OCI-LY7 (cell line): ENCODE results near the gene MPZL2. TPM values are rescaled to one million over a fixed set of nuclear protein-coding genes. Genes with fewer than 3 reads are reported as not detected.

ENCODE experiments used
- BruUV-seq: library from RNA; stranded (reverse); fragments of 400-500 nt; replicated peaks from 2 replicates; lab custom pipeline; 2021; lab: Mats Ljungman, UMichigan
- CTCF ChIA-PET: fragments of 300-600 bp; sonication (Branson Sonifier 250); formaldehyde crosslinking; loops from one replicate; lab custom pipeline; 2022; ENCODE audit warnings: antibody characterized with exemption; ENCODE audit not compliant: unreplicated experiment; lab: Charles Lee
- POLR2A ChIA-PET: fragments of 300-600 bp; sonication (Branson Sonifier 250); formaldehyde crosslinking; loops from one replicate; lab custom pipeline; 2022; ENCODE audit warnings: antibody characterized with exemption; lab: Charles Lee
- DNase-seq: peaks from one replicate; pipeline ENCODE4 v3.0.0-alpha.2; 2015; ENCODE audit warnings: low spot score
- H2AFZ ChIP-seq: fragments of 200-600 bp; sonication (generic), shearing (Covaris generic); 2 replicates; pipeline ENCODE4 v1.6.1; 2014; ENCODE audit warnings: mild to moderate bottlenecking, antibody characterized with exemption, low read length, moderate library complexity
- H3K27ac ChIP-seq: fragments of 200-600 bp; sonication (generic); 2 replicates; pipeline ENCODE4 v1.5.1; 2014; ENCODE audit warnings: mixed run types, low read depth, mild to moderate bottlenecking, moderate library complexity, low read length, inconsistent platforms; ENCODE audit not compliant: poor library complexity, severe bottlenecking
- H3K36me3 ChIP-seq: fragments of 200-600 bp; sonication (generic); 2 replicates; pipeline ENCODE4 v1.6.1; 2014; ENCODE audit warnings: mild to moderate bottlenecking, antibody characterized with exemption, low read length, moderate library complexity, mixed read lengths; ENCODE audit not compliant: insufficient read depth
- H3K4me1 ChIP-seq: fragments of 200-600 bp; sonication (generic); 2 replicates; pipeline ENCODE4 v1.5.1; 2014; ENCODE audit warnings: mild to moderate bottlenecking, low read length; ENCODE audit not compliant: insufficient read depth, poor library complexity, severe bottlenecking
- H3K4me2 ChIP-seq: fragments of 200-600 bp; sonication (generic); 2 replicates; pipeline ENCODE4 v1.6.1; 2014; ENCODE audit warnings: mild to moderate bottlenecking, low read length
- H3K4me3 ChIP-seq: fragments of 200-600 bp; sonication (generic); 2 replicates; pipeline ENCODE4 v1.5.1; 2014; ENCODE audit warnings: mild to moderate bottlenecking, low read depth, low read length; ENCODE audit not compliant: poor library complexity, severe bottlenecking
- H3K79me2 ChIP-seq: fragments of 200-600 bp; sonication (generic); 2 replicates; pipeline ENCODE4 v1.6.1; 2016; ENCODE audit warnings: low read depth, mild to moderate bottlenecking, low read length, moderate library complexity, mixed read lengths; ENCODE audit not compliant: insufficient read depth
- H3K9me2 ChIP-seq: fragments of 200-600 bp; sonication (generic); 2 replicates; pipeline ENCODE4 v1.6.1; 2016; ENCODE audit warnings: mild to moderate bottlenecking, low read length, mixed read lengths; ENCODE audit not compliant: insufficient read depth
- H3K9me3 ChIP-seq: fragments of 200-600 bp; sonication (generic); 2 replicates; pipeline ENCODE4 v1.6.1; 2014; ENCODE audit warnings: mild to moderate bottlenecking, mixed run types, low read length, mixed read lengths
- H4K20me1 ChIP-seq: fragments of 200-600 bp; sonication (generic); 2 replicates; pipeline ENCODE4 v1.6.1; 2014; ENCODE audit warnings: mild to moderate bottlenecking, antibody characterized with exemption, low read length, moderate library complexity, mixed read lengths; ENCODE audit not compliant: insufficient read depth
- EZH2phosphoT487 ChIP-seq: fragments of 200-600 bp; sonication (generic); IDR thresholded peaks from 2 replicates; pipeline ENCODE4 v1.6.1; 2018; ENCODE audit warnings: low read depth, borderline replicate concordance, mild to moderate bottlenecking, mixed run types, antibody characterized with exemption, low read length, moderate library complexity, mixed read lengths
- intact Hi-C: fragments of 100-400 bp; cut with micrococcal nuclease; formaldehyde crosslinking; loops from one replicate; pipeline ENCODE4 v1.10.0; 2022; ENCODE audit not compliant: unreplicated experiment
- total RNA-seq, 2 experiments: library from RNA; depleted of rRNA in 1 of 2; stranded (reverse); fragments of >200 nt in 1 of 2; shearing (Covaris generic) in 1 of 2; gene quantifications; 2 replicates each; pipeline ENCODE4 v1.2.3, GENCODE V29; 2014 to 2022
- TF ChIP-seq, protein P1 (sequence below): fragments of 200-600 bp; sonication (generic); conservative IDR thresholded peaks from 2 replicates; pipeline ENCODE4 v1.5.1; 2014; ENCODE audit warnings: mild to moderate bottlenecking, antibody characterized with exemption, low read length, moderate library complexity, mixed read lengths

Gene MPZL2
- total RNA-seq, 2 experiments from 2014 or later = not detected

DNA sequence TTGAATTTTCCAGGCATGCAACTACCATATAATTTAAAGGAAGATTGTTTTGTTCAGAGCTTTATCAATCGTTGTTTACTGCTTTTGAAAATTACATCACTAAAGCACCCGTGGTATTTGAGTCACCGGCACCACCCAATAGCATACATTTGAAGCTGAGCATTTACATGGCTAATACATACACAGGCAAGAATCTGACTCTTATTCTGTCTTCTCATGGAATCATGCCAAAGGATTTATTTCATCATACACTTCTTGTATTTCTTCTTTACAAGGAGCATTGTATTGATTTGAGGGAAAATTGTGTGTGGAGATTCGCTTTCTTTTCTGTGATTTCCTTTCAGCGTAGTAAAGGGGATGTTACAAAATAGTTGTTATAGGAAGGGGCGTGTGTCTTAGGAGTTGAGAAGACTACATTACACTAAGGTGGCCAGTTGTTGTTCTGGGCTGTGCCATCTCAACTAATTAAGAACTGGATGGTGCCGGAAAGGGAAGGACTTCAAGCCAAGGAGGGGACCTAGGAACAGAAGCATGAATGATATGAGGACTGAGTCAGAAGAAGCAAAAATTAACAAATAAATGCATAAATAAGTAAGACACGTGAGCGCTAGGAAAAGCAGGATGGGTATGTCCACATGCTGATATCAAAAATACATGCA is 27.5 kb upstream of the MPZL2 start:
- Histone ChIP-seq H3K9me2 (no peaks in the 10 kb centered on the region), H3K79me2 (no peaks in the 10 kb centered on the region), H4K20me1 (no peaks in the 10 kb centered on the region), H3K9me3 (0 out of 2 replicates have a peak, but pooled peaks cover 3% of the 10 kb centered on the region), H3K4me3 (no peak overlapping the region), H3K4me1 (peaks cover 6% of the 10 kb centered on the region), H3K4me2 (no peak overlapping the region), H3K27ac (no peak overlapping the region), H2AFZ (peak overlapping the region; percentile 52; the same call in 1 of the 2 replicates), H3K36me3 (no peaks in the 10 kb centered on the region)
- no peak for TF ChIP-seq EZH2phosphoT487
- TF ChIP-seq, protein P1, sequence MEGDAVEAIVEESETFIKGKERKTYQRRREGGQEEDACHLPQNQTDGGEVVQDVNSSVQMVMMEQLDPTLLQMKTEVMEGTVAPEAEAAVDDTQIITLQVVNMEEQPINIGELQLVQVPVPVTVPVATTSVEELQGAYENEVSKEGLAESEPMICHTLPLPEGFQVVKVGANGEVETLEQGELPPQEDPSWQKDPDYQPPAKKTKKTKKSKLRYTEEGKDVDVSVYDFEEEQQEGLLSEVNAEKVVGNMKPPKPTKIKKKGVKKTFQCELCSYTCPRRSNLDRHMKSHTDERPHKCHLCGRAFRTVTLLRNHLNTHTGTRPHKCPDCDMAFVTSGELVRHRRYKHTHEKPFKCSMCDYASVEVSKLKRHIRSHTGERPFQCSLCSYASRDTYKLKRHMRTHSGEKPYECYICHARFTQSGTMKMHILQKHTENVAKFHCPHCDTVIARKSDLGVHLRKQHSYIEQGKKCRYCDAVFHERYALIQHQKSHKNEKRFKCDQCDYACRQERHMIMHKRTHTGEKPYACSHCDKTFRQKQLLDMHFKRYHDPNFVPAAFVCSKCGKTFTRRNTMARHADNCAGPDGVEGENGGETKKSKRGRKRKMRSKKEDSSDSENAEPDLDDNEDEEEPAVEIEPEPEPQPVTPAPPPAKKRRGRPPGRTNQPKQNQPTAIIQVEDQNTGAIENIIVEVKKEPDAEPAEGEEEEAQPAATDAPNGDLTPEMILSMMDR = no peak
- ChIA-PET CTCF (interaction anchor here (1.1 to 1.4 kb wide), 2 partner anchors 40 to 93 kb away, joined by 3 to 5 read pairs; partner anchors contain the start of gene MPZL3), POLR2A (interaction anchor here (0.6 kb wide), 1 partner anchor 60 kb away, joined by 3 read pairs; no protein-coding TSS in a partner anchor)
- no peak for DNase-seq
- no TSS peak for BruUV-seq
- intact Hi-C loops = no loop called here

DNA sequence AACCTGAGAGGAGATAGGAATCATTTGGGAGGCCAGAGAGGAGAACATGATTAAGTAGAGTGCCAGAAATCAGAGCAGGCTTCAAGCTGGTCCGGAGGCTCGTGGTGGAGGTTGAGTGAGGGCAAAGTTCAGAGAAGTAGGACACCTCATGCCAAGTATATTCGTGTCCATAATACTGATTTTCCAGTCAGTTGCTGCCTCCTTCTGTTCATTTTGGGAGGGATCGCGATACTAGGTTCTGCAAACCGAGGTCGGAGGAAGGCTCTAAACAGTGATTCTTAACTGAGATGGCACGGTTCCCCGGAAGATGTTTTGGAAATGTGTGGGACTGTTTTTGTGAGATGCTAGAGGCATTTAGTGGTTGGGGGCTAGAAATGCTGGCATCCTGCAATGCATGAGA is 26.8 kb upstream of the MPZL2 start:
- Histone ChIP-seq H3K4me3 (no peak overlapping the region), H3K4me2 (no peak overlapping the region), H3K36me3 (no peaks in the 10 kb centered on the region), H4K20me1 (no peaks in the 10 kb centered on the region), H3K4me1 (peaks cover 3% of the 10 kb centered on the region), H3K79me2 (no peaks in the 10 kb centered on the region), H2AFZ (peak overlapping the region; percentile 52), H3K27ac (no peak overlapping the region), H3K9me3 (0 out of 2 replicates have a peak, but pooled peaks cover 3% of the 10 kb centered on the region), H3K9me2 (no peaks in the 10 kb centered on the region)
- DNase-seq = peak; percentile 34
- ChIA-PET CTCF (interaction anchor here (1.1 to 1.4 kb wide), 2 partner anchors 39 to 92 kb away, joined by 3 to 5 read pairs; partner anchors contain the start of gene MPZL3), POLR2A (no interaction called here)
- no peak for TF ChIP-seq EZH2phosphoT487
- TF ChIP-seq, protein P1 = peak; percentile 57
- no TSS peak for BruUV-seq
- intact Hi-C loops = no loop called here

DNA sequence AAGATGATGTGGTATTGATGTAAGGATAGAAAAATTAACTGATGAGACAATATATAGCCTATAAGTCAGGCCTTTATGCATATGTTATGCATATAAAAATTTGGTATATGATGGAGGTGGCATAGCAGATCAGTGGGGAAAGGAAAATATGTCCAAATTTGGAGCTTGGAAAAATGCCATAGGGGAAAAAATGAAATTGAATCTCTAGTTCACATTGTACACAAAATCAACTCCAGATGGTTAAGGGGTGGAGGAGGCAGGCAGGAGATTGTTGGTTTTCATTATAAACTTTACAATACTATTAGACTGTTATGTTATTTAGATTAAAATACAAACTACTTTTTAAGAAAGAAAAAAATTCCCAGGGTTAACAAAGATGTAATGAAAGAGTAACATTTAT is 25.3 kb upstream of the MPZL2 start:
- POLR2A ChIA-PET = interaction anchor here (0.7 to 1.1 kb wide), 4 partner anchors 10 to 309 kb away, joined by 3 to 5 read pairs (median 4); partner anchors contain the start of gene CD3E
- Histone ChIP-seq H3K9me2 (no peaks in the 10 kb centered on the region), H3K4me1 (no peaks in the 10 kb centered on the region), H3K9me3 (0 out of 2 replicates have a peak, but pooled peaks cover 3% of the 10 kb centered on the region), H3K4me2 (no peak overlapping the region), H3K36me3 (no peaks in the 10 kb centered on the region), H4K20me1 (no peaks in the 10 kb centered on the region), H3K4me3 (no peak overlapping the region), H3K27ac (no peak overlapping the region), H3K79me2 (no peaks in the 10 kb centered on the region), H2AFZ (no peak overlapping the region)
- intact Hi-C loops = loop anchor here (2.0 kb wide), 1 partner anchor 91 kb away; no protein-coding TSS in a partner anchor
- CTCF ChIA-PET = interaction anchor here (1.0 kb wide), 1 partner anchor 83 kb away, joined by 3 read pairs; no protein-coding TSS in a partner anchor
- DNase-seq = no peak
- TF ChIP-seq EZH2phosphoT487 = no peak
- TF ChIP-seq, protein P1 = no peak
- no TSS peak for BruUV-seq
